H4 (cell line): Measurements from ENCODE around the gene PHLPP1. TPM values are rescaled to one million over a fixed set of nuclear protein-coding genes. Genes with fewer than 3 reads are reported as not detected.

Source experiments
- DNase-seq: peaks from one replicate; pipeline ENCODE4 v3.0.0-alpha.2; 2015; ENCODE audit warnings: low spot score
- total RNA-seq: library from RNA; depleted of rRNA; stranded (reverse); fragments of >200 nt; shearing (Covaris generic); gene quantifications from 2 replicates; pipeline ENCODE4 v1.2.3, GENCODE V29; 2014; rRNA removed

The PHLPP1 gene
- total RNA-seq, 1 experiment from 2014 or later, result 3.7 TPM

DNA sequence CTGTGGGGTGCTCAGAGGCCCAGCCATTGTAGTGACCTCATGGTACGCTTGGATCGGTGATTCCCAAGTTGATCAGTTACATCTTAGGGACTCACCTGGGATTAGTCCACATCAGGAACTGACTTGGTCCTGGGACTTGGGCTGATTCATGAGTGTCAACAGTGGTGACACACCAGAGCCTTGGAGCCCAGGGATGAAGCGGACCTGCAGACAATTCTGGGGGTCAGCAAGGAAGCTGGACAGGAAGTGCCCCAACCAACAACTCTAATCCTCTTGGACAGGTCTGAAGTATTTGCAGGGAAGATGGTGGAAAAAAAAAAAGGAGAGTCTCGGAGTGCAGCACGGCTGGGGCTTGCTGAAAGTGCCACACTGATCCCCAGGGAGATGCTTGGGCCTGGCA, 288.6 kb downstream of the PHLPP1 start:
- no peak for DNase-seq

DNA sequence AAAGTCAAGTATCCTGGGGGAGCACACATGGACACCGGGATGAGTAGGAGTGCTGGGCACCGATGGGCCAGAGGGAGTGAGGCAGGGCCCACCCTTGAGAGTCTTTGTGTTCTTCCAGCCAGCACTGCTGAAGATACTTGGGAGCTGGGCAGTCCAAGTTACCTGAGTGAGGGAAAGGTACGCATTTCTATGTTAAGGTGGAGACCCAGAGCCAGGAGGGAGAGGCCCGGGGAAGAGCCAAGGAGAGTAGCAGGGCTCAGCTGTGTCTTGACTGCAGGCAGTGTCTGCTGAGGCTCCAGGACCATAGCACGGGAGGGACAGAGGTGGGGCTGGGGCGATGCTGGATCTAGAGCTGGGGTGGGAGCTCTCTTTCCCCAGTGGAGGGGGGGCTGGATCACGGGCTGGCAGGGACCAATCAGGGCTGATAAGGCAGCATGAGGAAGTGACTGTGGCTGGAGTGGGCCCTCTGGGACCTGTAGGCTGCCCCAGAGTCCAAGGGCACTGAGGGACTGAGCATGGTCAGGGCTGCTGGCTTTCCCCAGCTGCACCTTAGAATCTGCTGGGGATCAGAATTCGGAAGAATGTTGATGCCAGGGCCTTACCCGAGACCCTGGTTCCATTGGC, 289.2 kb downstream of the PHLPP1 start:
- no peak for DNase-seq

DNA sequence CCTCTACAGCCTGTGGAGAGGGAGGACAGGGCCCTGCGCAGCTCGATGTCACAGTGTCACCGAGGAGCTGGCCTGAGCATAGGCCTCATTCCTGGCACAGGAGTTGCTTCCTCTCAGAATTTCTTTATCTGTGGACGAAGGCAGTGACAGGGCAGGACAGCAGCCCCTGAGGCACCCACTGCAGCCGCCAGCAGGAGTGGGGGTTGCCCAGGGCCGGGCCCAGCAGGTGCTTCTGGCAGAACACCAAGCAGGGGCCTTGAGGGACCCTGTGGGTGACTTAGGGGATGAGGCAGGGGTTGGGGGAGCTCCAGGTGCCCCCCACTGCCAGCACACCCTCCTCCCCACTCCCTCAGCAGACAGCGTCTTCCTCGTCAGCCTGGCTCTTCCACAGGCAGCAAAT, 290.0 kb downstream of the PHLPP1 start:
- DNase-seq, result no peak

DNA sequence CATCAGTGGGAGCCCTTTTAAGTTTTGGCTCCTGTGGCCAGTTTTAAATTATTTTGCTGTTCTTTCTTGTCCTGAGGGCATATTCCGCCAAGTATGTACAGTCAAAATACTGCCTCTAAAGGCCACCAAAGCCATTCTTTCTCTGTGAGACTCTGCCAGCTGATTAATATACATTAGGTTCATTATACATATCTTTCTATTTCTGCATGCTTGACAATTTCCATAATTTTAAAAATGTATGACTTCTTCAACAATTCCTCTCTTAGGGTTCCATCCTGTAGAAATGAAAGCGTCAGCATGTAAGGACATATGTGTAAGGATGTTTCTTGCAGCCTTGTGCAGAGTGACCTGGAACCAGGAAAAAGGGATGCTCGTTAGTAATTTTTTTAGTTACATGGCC, 291.9 kb downstream of the PHLPP1 start:
- no peak for DNase-seq

DNA sequence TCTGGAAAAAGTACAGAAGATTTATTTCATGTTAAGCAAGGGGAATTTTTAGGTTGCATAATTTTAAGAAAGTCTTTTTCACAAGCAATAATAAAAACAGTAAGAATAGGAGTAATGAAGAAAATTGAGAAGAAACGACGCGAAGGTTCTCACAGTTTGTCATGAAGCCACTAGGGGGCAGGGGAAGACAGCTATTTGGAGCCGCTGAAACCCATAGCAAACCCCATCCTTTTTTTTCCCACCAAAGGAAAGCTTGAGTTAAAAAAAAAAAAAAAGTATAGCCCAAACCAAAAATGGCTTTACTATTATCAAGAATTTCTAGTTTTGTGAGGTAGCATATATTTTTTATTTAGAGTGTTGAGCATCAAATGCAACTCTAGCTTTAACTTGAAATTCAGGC, 300.9 kb downstream of the PHLPP1 start:
- peak; percentile 63 for DNase-seq

DNA sequence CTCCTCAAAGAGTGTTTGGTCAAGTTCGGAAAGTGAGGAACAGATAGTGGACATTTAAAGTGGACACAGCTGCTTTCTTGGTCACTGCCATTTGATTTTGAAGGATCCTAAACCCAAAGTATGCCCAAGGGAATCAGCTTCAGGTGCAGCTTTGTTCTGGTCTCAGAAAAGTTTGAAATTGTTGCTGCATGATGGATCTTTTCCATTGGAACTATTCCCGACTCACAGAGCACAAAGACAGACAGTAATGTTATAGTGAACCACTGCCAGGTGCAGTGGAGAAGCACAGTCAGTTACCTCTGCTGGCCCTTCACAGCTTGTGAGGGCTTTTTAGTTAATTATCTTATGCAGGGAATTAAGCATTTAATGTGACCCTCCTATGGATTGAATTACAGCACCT, 301.7 kb downstream of the PHLPP1 start:
- no peak for DNase-seq

DNA sequence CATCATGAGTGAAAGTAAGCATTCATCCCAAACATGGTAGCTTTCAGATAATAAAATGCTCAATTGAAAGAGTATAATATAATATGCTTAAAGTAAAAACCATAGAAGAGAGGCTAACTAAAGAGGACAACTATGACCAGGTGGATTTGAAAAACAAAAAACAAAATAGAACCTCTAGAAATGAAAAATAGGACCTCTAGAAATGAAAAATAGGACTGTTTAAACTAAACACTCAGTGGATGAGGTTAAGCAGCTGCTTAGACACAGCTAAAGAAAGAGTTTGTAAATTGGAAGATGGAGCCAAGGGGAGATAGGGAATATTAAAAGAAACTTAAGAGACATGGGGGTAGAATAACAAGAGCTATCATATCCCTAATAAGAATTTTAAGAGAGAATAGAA, 302.6 kb downstream of the PHLPP1 start:
- no peak for DNase-seq

DNA sequence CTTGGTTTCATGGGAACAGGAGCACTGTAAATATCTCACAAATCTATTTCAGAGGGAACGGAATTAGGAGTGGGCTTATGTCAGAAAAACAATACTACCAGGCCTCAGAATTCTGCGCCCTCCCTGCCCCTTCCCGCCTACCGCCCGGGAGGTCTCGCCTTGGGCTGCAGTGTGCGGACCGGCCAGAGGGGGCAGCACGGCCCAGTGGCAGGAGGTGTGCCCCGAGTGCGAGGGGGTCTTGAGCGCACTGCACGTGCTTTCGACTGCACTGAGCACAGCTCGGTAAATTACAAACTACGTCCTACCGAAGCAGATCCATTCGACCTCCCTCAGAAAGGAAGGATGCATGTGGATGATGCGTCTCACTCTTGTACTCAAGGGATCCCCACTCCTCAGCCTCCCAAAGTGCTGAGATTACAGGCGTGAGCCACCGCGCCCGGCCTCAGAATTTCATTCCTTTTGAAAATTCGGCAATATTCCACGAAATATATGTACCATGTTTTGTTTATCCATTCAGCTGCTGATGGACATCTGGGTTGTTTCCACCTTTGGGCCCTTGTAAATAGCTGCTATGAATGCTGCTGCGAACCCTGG, 307.2 kb downstream of the PHLPP1 start:
- DNase-seq, result no peak

DNA sequence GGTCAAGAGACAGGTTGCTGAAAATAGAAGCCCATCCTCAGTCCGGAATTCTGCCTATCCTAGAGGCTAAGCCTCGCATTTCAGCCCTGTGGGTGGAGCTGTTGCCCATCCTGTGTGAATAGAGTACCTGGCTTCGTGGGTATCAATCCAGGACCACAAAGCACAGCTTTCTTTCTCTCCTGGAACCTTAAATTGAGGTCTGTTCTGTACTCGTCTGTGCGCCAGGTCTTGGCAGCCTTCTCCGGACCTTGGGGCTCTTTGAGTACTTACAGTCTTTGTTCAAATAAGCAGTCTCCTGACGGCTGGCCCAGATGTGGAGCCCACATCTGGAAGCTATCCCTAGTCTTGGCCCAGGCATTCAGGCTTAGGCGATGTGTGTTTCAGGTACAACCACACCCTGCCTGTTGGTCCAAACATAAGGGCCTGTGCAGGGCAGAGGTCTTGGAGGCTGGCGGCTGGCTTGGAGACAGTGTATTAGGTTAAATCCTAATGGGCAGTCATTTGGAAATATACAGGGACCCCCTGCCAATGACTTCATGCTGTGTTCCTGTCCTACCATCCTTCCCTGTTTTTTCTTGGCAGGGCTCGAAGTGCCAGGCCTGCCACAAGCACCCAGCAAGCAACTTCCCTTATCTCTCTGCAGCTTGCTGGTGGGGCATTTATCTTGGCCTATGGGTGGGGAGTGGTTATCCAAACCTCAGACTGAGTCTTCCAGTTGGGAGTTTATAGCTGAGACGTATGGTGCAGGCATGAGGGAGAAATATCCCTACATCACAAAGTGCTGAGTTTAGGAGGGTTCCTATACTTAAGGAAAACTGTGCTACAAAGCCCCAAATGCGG, 310.1 kb downstream of the PHLPP1 start:
- no peak for DNase-seq

DNA sequence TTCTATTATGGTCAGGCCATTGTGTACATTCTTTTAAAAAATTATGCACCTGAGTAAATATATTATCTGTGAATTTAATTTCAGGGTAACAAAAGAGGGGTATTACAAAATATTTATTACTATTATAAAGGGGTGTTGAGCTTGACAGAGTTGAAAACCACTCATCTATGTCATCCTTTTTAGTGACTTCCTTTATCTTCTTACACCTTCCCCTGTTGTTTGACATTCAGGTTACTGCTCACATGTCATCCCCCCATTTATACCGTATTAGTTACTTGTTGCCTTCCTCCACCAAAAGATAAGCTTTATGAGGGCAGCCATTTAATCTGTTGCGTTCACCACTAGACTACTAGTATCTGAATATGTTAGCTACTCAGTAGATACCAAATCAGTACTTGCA, 313.0 kb downstream of the PHLPP1 start:
- DNase-seq, result no peak

Other genes with a start within 250 kb of the PHLPP1 start
- 5.2 and 5.3 TPM in 2 replicates for gene ZCCHC2, start 192.5 kb upstream of the PHLPP1 start, total RNA-seq